K562 (cell line): Measurements from ENCODE around the gene GNPAT. TPM values are rescaled to one million over a fixed set of nuclear protein-coding genes. Genes with fewer than 3 reads are reported as not detected.

Experiments used
- ATAC-seq: fragments of 200-7000 bp; cut with Tn5 transposase; 3 replicates; pipeline ENCODE4 v1.9.1; 2020; ENCODE audit warnings: moderate library complexity
- BruUV-seq: library from RNA; stranded (reverse); fragments of 400-500 nt; replicated peaks from 2 replicates; lab custom pipeline; 2021; lab: Mats Ljungman, UMichigan
- CTCF ChIA-PET: fragments of 300-600 bp; formaldehyde crosslinking; extraction: SDS; loops from one replicate; lab custom pipeline; 2021; ENCODE audit warnings: low intra/inter-chr PET ratio; lab: Yijun Ruan, JAX
- POLR2A ChIA-PET: fragments of 300-600, 350-650 bp; sonication (Branson Sonifier 250); formaldehyde crosslinking; extraction: SDS; loops from one replicate; lab custom pipeline; 2021; ENCODE audit warnings: antibody characterized with exemption, inconsistent platforms; lab: Yijun Ruan, JAX
- DNase-seq, 4 experiments: peaks; one replicate each; pipeline versions ENCODE4 v3.0.0 to v3.0.0-alpha.2; 2011 to 2018; ENCODE audit warnings: low spot score in 3 of 4, mixed read lengths in 3 of 4; ENCODE audit errors: extremely low read depth in 1 of 4
- FAIRE-seq: peaks from 2 replicates; lab custom pipeline; 2011; peaks lifted over from hg19 to GRCh38; lab: Jason Lieb, UNC
- H2AFZ ChIP-seq: 2 replicates; pipeline ENCODE4 v1.6.0; 2011; ENCODE audit warnings: low read depth, low read length, control low read depth, inconsistent platforms
- H3K27ac ChIP-seq: fragments of 200-600 bp; 3 replicates; pipeline ENCODE4 v1.8.0; 2011; ENCODE audit warnings: low read depth, mild to moderate bottlenecking, control low read depth, inconsistent platforms, low read length, moderate library complexity, mixed read lengths; ENCODE audit errors: extremely low read depth
- H3K27me3 ChIP-seq, 2 experiments: fragments of 300-600 bp in 1 of 2; 2 replicates in 1 of 2; 3 replicates in 1 of 2; pipeline versions ENCODE4 v1.6.0 to v1.8.0; 2011; ENCODE audit warnings: inconsistent platforms in 2 of 2, low read length in 2 of 2, mild to moderate bottlenecking in 1 of 2, mixed read lengths in 1 of 2, moderate library complexity in 1 of 2; ENCODE audit not compliant: control insufficient read depth in 2 of 2, insufficient read depth in 2 of 2
- H3K36me3 ChIP-seq: fragments of 300-600 bp; 3 replicates; pipeline ENCODE4 v1.8.0; 2011; ENCODE audit warnings: mild to moderate bottlenecking, low read length, inconsistent platforms; ENCODE audit not compliant: control insufficient read depth, insufficient read depth
- H3K4me1 ChIP-seq, 2 experiments: fragments of 200-600 bp in 1 of 2; replicated peaks in 1 of 2; 2 replicates in 1 of 2; 3 replicates in 1 of 2; pipeline versions ENCODE4 v1.5.1 to v1.8.0; 2011; ENCODE audit warnings: inconsistent platforms in 2 of 2, low read length in 2 of 2, mild to moderate bottlenecking in 1 of 2, mixed read lengths in 1 of 2, moderate library complexity in 1 of 2; ENCODE audit not compliant: control insufficient read depth in 2 of 2, insufficient read depth in 2 of 2
- H3K4me2 ChIP-seq: 2 replicates; pipeline ENCODE4 v1.6.1; 2011; ENCODE audit warnings: low read length, control low read depth, inconsistent platforms, mixed read lengths; ENCODE audit not compliant: insufficient read depth
- H3K4me3 ChIP-seq: fragments of 200-600 bp; sonication (generic), shearing (Covaris generic); 2 replicates; pipeline ENCODE4 v1.5.1; 2016; ENCODE audit warnings: control low read depth, inconsistent platforms
- H3K79me2 ChIP-seq: fragments of 200-600 bp; 3 replicates; pipeline ENCODE4 v1.8.0; 2011; ENCODE audit warnings: low read length, inconsistent platforms; ENCODE audit not compliant: control insufficient read depth, insufficient read depth
- H3K9ac ChIP-seq, 2 experiments: 2 replicates each; pipeline versions ENCODE4 v1.6.0 to v1.6.1; 2011; ENCODE audit warnings: low read depth in 2 of 2, low read length in 2 of 2, control low read depth in 1 of 2, inconsistent platforms in 1 of 2, mild to moderate bottlenecking in 1 of 2, mixed read lengths in 1 of 2; ENCODE audit not compliant: insufficient read depth in 1 of 2
- H3K9me1 ChIP-seq: one replicate; pipeline ENCODE4 v1.6.0; 2011; ENCODE audit warnings: inconsistent platforms, mild to moderate bottlenecking, low read length, moderate library complexity; ENCODE audit not compliant: control insufficient read depth, insufficient read depth
- H3K9me3 ChIP-seq: replicated peaks from 2 replicates; pipeline ENCODE4 v1.5.1; 2011; ENCODE audit warnings: low read depth, low read length, inconsistent platforms; ENCODE audit not compliant: control insufficient read depth, insufficient read depth
- H4K20me1 ChIP-seq: replicated peaks from 2 replicates; pipeline ENCODE4 v1.6.1; 2011; ENCODE audit warnings: low read length, inconsistent platforms, mixed read lengths; ENCODE audit not compliant: control insufficient read depth, insufficient read depth
- ARHGAP35 ChIP-seq: fragments of 450-650 bp; IDR thresholded peaks from 2 replicates; pipeline ENCODE4 v1.6.1; 2018; ENCODE audit not compliant: partially characterized antibody
- BCOR ChIP-seq: fragments of 450-650 bp; IDR thresholded peaks from 2 replicates; pipeline ENCODE4 v1.6.1; 2016
- BHLHE40 ChIP-seq: IDR thresholded peaks from 2 replicates; pipeline ENCODE4 v1.6.1; 2011; ENCODE audit warnings: low read length, improper control_type of control experiment
- BMI1 ChIP-seq: fragments of 150-350 bp; IDR thresholded peaks from 2 replicates; pipeline ENCODE4 v1.6.1; 2014; ENCODE audit warnings: low read length
- BRF1 ChIP-seq: IDR thresholded peaks from 3 replicates; pipeline ENCODE4 v1.6.1; 2011; ENCODE audit warnings: borderline replicate concordance, mild to moderate bottlenecking; ENCODE audit not compliant: insufficient read length; ENCODE audit errors: extremely low read depth
- CTBP1 ChIP-seq: fragments of 450-650 bp; IDR thresholded peaks from 2 replicates; pipeline ENCODE4 v1.6.1; 2016; ENCODE audit warnings: borderline replicate concordance
- ILF3 ChIP-seq: fragments of 450-650 bp; IDR thresholded peaks from 2 replicates; pipeline ENCODE4 v1.6.1; 2018; ENCODE audit warnings: antibody characterized with exemption, mild to moderate bottlenecking, moderate library complexity, borderline replicate concordance
- STAG1 ChIP-seq: sonication (generic); formaldehyde crosslinking; IDR thresholded peaks from 2 replicates; pipeline ENCODE4 v1.5.0; 2020; ENCODE audit warnings: missing genetic modification reagents, borderline replicate concordance
- ZBTB8A ChIP-seq: fragments of 450-650 bp; IDR thresholded peaks from 2 replicates; pipeline ENCODE4 v1.6.1; 2018; ENCODE audit warnings: mild to moderate bottlenecking, moderate library complexity; ENCODE audit not compliant: partially characterized antibody
- ZSCAN29 ChIP-seq: fragments of 450-650 bp; IDR thresholded peaks from 2 replicates; pipeline ENCODE4 v1.6.1; 2017
- WGBS: fragments of 100-300 bp; shearing (Covaris generic); methylation state at CpG from one replicate; pipeline ENCODE4 v1.1.6; 2016; ENCODE audit warnings: low coverage, mixed read lengths; ENCODE audit not compliant: insufficient coverage; ENCODE audit errors: missing lambda C conversion rate; 5-methylcytosine and 5-hydroxymethylcytosine counted together
- in situ Hi-C: fragments of 300-500 bp; cut with MboI; formaldehyde crosslinking; loops from 4 replicates; pipeline ENCODE4 v1.15.0; 2018; ENCODE audit warnings: inconsistent platforms, mixed read lengths
- intact Hi-C: fragments of 100-400 bp; cut with micrococcal nuclease; formaldehyde crosslinking; loops from 2 replicates; pipeline ENCODE4 v1.14.2; 2022
- polyA plus RNA-seq, 8 experiments: library from polyadenylated mRNA; depleted of rRNA in 4 of 8; stranded (reverse) in 5 of 8; unstranded in 3 of 8; fragments of >200 nt; fragmentation: Nextera tagmentation in 2 of 8; fragmentation: Illumina TruSeq in 1 of 8; extraction: Ambion mirVana in 2 of 8; extraction: Trizol in 1 of 8; gene quantifications; 2 replicates each; pipeline versions ENCODE4 v1.2.1 to v1.2.3, GENCODE V29; 2011 to 2014; ENCODE audit warnings: inconsistent platforms in 1 of 8, missing spikeins in 1 of 8
- total RNA-seq, 7 experiments: library from RNA; depleted of rRNA in 6 of 7; stranded (reverse); fragments of >200 nt in 6 of 7; fragmentation: Illumina TruSeq in 2 of 7; extraction: Trizol in 2 of 7; gene quantifications; 2 replicates each; pipeline versions ENCODE4 v1.2.1 to v1.2.3, GENCODE V29; 2011 to 2021; ENCODE audit warnings: low replicate concordance in 1 of 7
- TF ChIP-seq, protein P1 (sequence below): fragments of 200-800 bp; sonication (Bioruptor generic); IDR thresholded peaks from 2 replicates; pipeline ENCODE4 v1.6.1; 2017; ENCODE audit warnings: missing genetic modification characterization, missing compliant biosample characterization
- TF ChIP-seq, protein P2 (sequence below): fragments of 200-600 bp; sonication (generic); IDR thresholded peaks from one replicate; pipeline ENCODE4 v1.6.1; 2012; ENCODE audit warnings: mild to moderate bottlenecking, low read depth, low read length, inconsistent platforms

The GNPAT gene
- total and polyA plus RNA-seq, 9 of the 15 experiments (the other 6 are each of a cell fraction or from before 2014, with no cell fraction given): 32.1 to 68.8 (median 50.7) TPM

DNA sequence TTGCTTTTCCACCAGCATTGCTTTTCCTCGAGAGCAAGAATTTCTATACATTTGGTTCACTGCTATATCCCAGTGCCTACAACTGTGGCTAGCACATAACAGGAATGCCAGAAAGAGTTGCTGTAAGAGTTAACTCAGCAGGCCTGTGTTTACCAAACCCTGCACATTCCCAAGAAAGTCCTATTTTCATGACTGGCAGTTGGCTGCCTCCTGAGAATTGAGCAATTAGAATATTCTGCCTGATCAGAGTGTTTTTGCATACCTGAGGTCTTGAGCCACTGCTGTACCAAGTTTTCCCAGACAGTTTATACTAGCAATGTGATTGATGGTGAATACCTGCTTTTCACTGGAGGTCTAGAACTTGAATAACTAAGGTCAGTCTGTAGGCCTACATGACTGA, 2.7 kb upstream of the GNPAT start:
- H3K79me2 ChIP-seq: peaks cover 43% of the 10 kb centered on the region
- ChIA-PET POLR2A (interaction anchor here (0.6 to 1.0 kb wide), 3 partner anchors 18 to 67 kb away, joined by 3 read pairs; no protein-coding TSS in a partner anchor), CTCF (no interaction called here)
- no peaks in the 10 kb centered on the region for H3K9me1 ChIP-seq
- ATAC-seq (no peak), FAIRE-seq (no peak), DNase-seq (no peak)
- 0 out of 2 replicates have a peak, but pooled peaks cover 2% of the 10 kb centered on the region for H4K20me1 ChIP-seq
- no TSS peak for BruUV-seq
- no peak overlapping the region for H3K27ac ChIP-seq
- H3K4me3 ChIP-seq: no peak overlapping the region
- H3K27me3 ChIP-seq: no peaks in the 10 kb centered on the region
- 100% methylated on average over 1 of the region's 1 CpG for WGBS
- no peak overlapping the region for H3K9ac ChIP-seq
- intact Hi-C loops: no loop called here
- H3K36me3 ChIP-seq: peaks cover 45% of the 10 kb centered on the region
- peaks cover 3 to 26% of the 10 kb centered on the region in 2 experiments; a peak in 3 of 5 replicates for H3K4me1 ChIP-seq
- no peak overlapping the region for H3K4me2 ChIP-seq
- no peaks in the 10 kb centered on the region for H3K9me3 ChIP-seq
- H2AFZ ChIP-seq: no peak overlapping the region
- in situ Hi-C loops: no loop called here
- TF ChIP-seq BRF1 (no peak), CTBP1 (no peak), ZSCAN29 (no peak), ARHGAP35 (no peak), ILF3 (no peak), ZBTB8A (no peak), BCOR (no peak), STAG1 (no peak), BMI1 (no peak), BHLHE40 (no peak)
- TF ChIP-seq, protein P1, sequence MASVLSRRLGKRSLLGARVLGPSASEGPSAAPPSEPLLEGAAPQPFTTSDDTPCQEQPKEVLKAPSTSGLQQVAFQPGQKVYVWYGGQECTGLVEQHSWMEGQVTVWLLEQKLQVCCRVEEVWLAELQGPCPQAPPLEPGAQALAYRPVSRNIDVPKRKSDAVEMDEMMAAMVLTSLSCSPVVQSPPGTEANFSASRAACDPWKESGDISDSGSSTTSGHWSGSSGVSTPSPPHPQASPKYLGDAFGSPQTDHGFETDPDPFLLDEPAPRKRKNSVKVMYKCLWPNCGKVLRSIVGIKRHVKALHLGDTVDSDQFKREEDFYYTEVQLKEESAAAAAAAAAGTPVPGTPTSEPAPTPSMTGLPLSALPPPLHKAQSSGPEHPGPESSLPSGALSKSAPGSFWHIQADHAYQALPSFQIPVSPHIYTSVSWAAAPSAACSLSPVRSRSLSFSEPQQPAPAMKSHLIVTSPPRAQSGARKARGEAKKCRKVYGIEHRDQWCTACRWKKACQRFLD (CRISPR knock-in tag): no peak
- TF ChIP-seq, protein P2, sequence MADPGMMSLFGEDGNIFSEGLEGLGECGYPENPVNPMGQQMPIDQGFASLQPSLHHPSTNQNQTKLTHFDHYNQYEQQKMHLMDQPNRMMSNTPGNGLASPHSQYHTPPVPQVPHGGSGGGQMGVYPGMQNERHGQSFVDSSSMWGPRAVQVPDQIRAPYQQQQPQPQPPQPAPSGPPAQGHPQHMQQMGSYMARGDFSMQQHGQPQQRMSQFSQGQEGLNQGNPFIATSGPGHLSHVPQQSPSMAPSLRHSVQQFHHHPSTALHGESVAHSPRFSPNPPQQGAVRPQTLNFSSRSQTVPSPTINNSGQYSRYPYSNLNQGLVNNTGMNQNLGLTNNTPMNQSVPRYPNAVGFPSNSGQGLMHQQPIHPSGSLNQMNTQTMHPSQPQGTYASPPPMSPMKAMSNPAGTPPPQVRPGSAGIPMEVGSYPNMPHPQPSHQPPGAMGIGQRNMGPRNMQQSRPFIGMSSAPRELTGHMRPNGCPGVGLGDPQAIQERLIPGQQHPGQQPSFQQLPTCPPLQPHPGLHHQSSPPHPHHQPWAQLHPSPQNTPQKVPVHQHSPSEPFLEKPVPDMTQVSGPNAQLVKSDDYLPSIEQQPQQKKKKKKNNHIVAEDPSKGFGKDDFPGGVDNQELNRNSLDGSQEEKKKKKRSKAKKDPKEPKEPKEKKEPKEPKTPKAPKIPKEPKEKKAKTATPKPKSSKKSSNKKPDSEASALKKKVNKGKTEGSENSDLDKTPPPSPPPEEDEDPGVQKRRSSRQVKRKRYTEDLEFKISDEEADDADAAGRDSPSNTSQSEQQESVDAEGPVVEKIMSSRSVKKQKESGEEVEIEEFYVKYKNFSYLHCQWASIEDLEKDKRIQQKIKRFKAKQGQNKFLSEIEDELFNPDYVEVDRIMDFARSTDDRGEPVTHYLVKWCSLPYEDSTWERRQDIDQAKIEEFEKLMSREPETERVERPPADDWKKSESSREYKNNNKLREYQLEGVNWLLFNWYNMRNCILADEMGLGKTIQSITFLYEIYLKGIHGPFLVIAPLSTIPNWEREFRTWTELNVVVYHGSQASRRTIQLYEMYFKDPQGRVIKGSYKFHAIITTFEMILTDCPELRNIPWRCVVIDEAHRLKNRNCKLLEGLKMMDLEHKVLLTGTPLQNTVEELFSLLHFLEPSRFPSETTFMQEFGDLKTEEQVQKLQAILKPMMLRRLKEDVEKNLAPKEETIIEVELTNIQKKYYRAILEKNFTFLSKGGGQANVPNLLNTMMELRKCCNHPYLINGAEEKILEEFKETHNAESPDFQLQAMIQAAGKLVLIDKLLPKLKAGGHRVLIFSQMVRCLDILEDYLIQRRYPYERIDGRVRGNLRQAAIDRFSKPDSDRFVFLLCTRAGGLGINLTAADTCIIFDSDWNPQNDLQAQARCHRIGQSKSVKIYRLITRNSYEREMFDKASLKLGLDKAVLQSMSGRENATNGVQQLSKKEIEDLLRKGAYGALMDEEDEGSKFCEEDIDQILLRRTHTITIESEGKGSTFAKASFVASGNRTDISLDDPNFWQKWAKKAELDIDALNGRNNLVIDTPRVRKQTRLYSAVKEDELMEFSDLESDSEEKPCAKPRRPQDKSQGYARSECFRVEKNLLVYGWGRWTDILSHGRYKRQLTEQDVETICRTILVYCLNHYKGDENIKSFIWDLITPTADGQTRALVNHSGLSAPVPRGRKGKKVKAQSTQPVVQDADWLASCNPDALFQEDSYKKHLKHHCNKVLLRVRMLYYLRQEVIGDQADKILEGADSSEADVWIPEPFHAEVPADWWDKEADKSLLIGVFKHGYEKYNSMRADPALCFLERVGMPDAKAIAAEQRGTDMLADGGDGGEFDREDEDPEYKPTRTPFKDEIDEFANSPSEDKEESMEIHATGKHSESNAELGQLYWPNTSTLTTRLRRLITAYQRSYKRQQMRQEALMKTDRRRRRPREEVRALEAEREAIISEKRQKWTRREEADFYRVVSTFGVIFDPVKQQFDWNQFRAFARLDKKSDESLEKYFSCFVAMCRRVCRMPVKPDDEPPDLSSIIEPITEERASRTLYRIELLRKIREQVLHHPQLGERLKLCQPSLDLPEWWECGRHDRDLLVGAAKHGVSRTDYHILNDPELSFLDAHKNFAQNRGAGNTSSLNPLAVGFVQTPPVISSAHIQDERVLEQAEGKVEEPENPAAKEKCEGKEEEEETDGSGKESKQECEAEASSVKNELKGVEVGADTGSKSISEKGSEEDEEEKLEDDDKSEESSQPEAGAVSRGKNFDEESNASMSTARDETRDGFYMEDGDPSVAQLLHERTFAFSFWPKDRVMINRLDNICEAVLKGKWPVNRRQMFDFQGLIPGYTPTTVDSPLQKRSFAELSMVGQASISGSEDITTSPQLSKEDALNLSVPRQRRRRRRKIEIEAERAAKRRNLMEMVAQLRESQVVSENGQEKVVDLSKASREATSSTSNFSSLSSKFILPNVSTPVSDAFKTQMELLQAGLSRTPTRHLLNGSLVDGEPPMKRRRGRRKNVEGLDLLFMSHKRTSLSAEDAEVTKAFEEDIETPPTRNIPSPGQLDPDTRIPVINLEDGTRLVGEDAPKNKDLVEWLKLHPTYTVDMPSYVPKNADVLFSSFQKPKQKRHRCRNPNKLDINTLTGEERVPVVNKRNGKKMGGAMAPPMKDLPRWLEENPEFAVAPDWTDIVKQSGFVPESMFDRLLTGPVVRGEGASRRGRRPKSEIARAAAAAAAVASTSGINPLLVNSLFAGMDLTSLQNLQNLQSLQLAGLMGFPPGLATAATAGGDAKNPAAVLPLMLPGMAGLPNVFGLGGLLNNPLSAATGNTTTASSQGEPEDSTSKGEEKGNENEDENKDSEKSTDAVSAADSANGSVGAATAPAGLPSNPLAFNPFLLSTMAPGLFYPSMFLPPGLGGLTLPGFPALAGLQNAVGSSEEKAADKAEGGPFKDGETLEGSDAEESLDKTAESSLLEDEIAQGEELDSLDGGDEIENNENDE: no peak
